ENCODE measurements around the gene LRP1B.

- TF ChIP-seq CTCF (IDR thresholded peaks at IDR 0.05) (no peak), EHMT2 (IDR thresholded peaks at IDR 0.05; ENCODE audit: low read depth) (no peak), CBX8 (IDR thresholded peaks at IDR 0.05) (no peak), E2F6 (IDR thresholded peaks at IDR 0.05; ENCODE audit: borderline replicate concordance, low read depth) (no peak), USF2 (IDR thresholded peaks at IDR 0.05) (no peak), FOSL2 (IDR thresholded peaks at IDR 0.05) (no peak), FOSL2 (CRISPR knock-in tag; IDR thresholded peaks at IDR 0.05) (no peak), MYC (IDR thresholded peaks at IDR 0.05; ENCODE audit: borderline replicate concordance, low read length) (no peak), MAZ (IDR thresholded peaks at IDR 0.05; ENCODE audit: borderline replicate concordance, low read depth, low read length) (no peak), NFE2L2 (conservative IDR thresholded peaks at IDR 0.05; ENCODE audit: low read length) (no peak), SMC3 (IDR thresholded peaks at IDR 0.05) (no peak), POLR2A (IDR thresholded peaks at IDR 0.05; ENCODE audit: low read length) (no peak)
Observed at GRCh38 chr2:140417504-140417903, 1713.3 kb downstream of the LRP1B start.

Measured in A549 (cell line).